Stromal cell of bone marrow (primary cell): ENCODE measurements around the gene BICC1.

Experiments used
- DNase-seq: peaks from one replicate; pipeline ENCODE4 v3.0.0-alpha.2; 2012; ENCODE audit warnings: low read depth

The BICC1 gene

GRCh38 chr10:58701405-58702135 lies 188.9 kb downstream of the BICC1 start:
- peak; percentile 86 for DNase-seq

- DNase-seq = no peak
These were observed 191.6 kb downstream of the BICC1 start for GRCh38 chr10:58704226-58704625.

DNA sequence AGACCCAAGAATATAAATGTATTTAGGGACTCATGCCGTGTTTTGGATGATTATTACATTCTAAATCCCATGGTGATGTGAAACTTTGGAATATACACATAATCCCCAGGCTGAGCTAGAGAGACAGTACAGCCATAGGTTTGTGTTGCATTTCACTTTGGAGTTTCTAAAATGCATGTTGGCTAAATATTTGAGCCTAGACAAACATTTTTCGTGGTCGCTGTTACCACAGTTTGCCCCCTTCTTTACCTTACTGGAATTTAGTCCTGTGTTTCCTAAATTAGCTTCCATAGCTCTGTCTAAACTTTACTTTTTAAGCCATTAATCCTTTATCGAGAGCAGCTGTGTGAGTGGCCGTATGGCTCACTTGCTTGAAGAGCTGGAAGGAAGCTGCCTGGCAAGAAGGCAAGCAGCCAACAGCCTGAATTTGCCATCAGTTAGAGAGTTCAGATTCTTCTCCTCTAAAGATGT lies 192.0 kb downstream of the BICC1 start:
- peak; percentile 44 for DNase-seq

GRCh38 chr10:58706836-58707235 lies 194.2 kb downstream of the BICC1 start:
- no peak for DNase-seq

GRCh38 chr10:58712141-58712540 lies 199.5 kb downstream of the BICC1 start:
- DNase-seq = no peak

DNA sequence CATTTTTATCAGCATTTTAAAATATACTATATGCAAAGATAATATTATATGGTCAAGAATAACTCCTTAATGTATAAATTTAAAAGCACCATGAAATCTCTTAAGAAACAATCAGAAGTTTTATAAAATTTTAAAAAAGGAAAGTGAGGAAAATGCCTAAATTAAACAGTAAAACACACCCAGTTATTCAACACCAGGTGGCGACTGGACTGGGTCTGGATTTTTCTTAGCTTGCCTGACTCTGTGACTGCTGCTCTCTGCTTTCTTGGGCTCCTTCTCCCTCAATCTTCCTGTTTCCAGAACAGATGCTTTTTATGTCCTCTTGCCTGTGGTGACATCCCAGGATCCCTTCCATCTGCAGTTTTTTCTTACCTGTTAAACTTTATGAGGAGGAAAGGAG lies 200.3 kb downstream of the BICC1 start:
- DNase-seq = no peak

DNA sequence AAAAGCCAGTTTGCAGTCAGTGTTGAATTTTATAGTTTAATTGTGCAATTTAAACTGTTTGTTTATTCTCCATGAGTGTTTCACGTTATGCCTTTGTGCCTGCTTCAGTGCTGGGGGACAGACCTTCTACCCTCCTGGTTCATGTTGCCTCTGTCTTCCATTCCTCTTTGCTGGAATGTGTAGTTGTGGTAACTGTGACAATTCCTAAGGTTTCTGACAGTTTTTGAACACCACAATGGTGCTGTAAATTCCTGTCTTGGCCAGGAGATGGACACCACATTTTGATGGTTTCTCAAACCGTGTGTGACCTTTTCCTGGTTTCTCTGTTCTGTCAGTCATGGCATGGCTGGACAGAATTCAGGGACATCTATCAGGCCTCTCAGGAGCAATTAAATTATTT lies 201.7 kb downstream of the BICC1 start:
- no peak for DNase-seq

DNA sequence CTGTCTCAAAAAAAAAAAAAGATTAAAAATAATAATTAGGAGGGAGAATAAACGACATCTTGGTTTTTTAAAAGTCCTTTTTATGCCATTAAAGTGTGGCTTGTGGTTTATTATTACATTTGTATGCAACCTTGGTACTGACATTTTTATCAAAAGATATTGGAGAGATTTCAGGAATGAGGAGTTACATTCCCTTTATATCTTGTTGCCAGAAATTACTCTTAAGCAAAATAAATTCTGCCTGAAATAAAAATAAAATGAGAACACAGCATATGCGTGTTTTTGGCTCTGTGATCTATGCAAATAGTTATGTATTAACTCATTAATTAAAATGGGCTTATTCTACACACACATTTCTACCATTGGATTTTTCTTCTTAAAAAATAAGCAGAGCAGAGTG lies 202.4 kb downstream of the BICC1 start:
- DNase-seq = no peak

- DNase-seq = no peak
These were observed 205.9 kb downstream of the BICC1 start for GRCh38 chr10:58718596-58718995.

DNA sequence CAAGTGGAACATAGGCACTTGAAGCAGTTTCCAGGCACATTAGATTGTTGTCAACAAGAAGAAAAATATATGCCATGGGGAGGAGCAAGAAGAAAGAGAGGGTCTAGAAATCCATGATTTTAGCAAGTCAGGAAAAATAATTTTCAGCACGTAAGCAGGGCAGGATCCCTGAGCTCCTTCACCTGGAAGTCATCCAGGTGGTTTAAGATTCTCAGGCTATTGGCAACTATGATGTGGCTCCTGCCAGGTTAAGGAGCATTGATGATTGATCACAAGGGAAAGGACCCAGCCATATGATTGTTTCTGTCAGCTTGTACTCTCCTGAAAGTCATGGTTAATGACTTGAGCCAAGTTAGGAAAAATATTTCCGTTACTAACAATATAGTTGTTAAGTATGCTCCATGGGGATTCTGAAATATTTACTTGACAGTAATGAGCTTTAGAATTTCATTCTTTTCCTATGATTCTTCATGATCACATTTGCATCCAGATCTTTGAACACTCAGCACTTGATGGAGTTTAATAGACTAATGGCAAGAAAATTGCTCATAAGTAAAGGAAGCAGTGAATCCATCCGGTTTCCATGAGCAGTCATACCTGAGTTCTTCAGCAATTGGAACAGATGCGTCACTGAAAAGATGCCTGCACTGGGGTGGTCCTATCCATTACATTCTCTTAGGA lies 209.1 kb downstream of the BICC1 start:
- DNase-seq = no peak

DNA sequence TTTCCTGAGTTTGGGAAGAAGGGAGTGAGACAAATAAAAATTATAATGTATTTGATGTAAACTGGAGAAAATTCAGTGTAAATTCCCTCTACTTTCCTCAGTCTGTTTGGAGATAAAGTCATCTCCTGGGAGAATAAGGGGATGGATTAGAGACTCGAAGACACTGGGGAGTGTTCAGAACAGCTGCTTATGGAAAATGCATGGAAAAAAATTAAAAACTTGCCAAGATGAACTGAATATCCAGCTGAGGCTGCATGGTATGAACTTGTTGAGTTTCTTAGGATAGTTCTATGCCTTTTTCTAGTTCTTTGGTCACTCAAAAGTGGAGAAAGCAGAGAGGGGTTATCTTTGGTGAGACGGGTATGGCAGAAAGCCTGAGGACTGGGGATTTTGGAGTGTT lies 210.5 kb downstream of the BICC1 start:
- DNase-seq = no peak

GRCh38 chr10:58723966-58724365 lies 211.3 kb downstream of the BICC1 start:
- no peak for DNase-seq

DNA sequence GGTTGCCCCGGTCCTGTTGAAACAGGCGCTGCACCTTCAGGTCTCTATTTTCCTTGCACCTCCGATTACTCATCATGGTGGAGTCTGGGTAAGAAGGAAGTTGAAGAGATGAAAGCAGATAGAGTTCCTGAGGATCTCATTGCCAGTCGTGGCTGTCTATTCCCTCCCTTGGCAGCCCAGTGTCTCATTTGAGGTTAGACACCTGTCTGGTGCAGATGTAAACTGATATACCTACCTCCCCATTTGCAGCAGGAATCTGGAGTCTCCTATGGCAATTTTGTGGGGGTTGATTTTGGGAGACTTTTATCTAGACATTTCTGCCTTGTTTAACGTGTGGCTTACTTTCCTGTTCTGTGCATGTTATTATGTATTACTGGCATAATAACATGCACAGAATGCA lies 212.1 kb downstream of the BICC1 start:
- no peak for DNase-seq

DNA sequence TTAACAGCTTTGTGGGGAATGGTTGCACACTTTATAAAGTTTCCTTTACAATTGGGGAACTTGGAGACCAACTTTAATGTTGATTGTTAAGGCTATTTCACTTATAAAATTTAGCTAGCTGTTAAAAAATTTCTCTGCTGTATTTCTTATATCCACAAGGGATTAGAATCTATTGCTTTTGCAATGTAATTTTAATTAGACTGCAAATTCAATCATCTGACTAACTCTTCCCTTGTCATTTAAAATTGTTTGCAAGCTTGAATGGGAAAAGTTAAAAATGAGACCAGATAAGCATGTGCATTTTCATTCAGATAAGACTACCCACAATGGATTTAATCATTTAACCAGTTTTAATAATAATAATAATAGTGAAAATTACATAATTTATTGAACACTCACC lies 213.2 kb downstream of the BICC1 start:
- DNase-seq = no peak

DNA sequence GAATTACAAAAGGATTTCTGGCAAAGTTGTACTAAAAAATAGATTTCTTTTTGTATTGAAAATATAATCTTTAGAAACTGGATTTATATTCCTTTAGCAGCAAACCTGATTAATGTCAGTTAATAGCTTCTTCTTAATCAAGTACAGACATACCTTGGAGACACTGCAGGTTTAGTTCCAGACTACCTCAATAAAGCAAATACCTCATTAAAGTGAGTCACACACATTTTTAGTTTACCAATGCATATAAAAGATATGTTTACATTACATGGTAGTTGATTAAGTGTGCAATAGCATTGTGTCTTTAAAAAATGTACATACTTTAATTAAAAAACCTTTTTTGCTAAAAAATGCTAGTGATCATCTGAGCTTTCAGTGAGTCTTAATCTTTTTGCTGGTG lies 215.0 kb downstream of the BICC1 start:
- DNase-seq = no peak

DNA sequence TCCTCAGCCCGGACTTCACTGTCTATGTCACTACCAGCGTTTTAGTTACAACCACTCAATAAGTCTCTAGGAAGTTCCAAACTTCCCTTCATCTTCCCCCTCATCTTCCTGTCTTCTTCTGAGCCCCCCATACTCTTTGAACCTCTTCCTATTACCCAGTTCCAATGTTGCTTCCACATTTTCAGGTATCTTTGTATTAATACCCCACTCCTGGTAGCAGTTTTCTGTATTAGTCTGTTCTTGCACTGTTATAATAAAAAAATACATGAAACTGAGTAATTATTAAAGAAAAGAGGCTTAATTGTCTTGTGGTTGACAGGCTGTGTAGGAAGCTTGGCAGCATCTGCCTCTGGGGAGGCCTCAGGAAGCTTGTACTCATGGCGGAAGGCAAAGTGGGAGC lies 218.6 kb downstream of the BICC1 start:
- DNase-seq = no peak

DNA sequence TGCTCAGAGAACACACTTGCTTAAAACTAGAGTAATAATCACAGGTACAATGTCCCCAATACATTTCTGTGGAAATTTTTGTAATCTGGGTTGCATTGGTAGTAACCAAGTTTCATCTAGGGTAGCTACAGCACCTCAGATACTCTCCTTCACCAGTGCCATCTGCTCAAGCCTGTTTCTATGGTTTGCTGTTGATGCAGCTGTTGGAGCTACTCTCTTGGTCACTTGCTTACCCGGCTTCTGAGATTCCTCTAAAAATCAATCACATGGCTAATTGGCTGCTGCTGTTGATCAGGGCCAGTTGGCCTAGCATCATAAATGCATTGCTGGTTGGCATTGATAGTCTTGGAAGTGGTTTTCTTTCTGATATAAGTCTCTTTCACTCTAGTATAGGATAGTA lies 220.8 kb downstream of the BICC1 start:
- DNase-seq = no peak

GRCh38 chr10:58734116-58734515 lies 221.4 kb downstream of the BICC1 start:
- no peak for DNase-seq

GRCh38 chr10:58734664-58735063 lies 222.0 kb downstream of the BICC1 start:
- no peak for DNase-seq

- DNase-seq = no peak
These were observed 222.4 kb downstream of the BICC1 start for GRCh38 chr10:58735087-58735486.

GRCh38 chr10:58740620-58741369 lies 228.1 kb downstream of the BICC1 start:
- no peak for DNase-seq

DNA sequence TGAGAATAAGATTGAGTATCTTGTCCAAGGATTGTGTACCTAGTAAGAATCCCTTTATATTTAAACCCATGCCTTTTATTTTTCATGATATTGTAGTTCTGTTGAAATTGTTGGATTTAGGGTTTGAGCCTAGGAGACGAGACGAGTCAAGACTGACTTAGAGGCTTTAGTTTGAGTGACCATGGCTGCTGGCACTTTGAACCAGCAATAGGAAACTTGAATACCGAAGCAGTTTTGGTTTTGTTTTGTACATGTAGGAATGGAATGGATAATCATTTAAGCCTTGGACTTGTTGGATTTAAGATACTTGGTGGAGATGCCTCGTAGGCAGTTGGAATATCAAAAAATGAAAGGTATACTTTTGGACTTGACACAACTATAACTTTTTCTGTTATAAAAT lies 229.0 kb downstream of the BICC1 start:
- DNase-seq = no peak

DNA sequence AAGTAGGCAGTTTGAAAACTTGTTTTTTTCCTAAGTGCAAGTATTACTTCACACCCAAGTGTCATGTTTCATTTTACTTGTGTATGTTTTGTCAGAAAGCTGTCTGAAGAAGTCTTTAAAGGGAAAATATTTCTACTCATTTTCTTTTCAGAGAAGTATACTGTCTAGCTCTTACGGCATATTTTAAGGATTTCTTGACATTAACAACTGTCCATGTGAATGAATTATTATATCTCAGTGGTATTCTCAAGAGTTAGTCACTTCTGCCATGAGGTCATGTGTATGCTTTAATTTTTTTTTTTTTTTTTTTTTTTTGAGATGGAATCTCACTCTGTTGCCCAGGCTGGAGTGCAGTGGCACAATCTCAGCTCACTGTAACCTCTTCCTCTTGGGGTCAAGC lies 229.5 kb downstream of the BICC1 start:
- no peak for DNase-seq
